ENCODE results near the gene PTPRN2. TPM values are rescaled to one million over a fixed set of nuclear protein-coding genes. Genes with fewer than 3 reads are reported as not detected.
A peak's percentile ranks its signal among the peaks of the same experiment; 100 is the strongest.

Gene PTPRN2
- total and polyA plus RNA-seq, 2 of the 8 experiments (the other 6 are each of a cell fraction or from before 2014, with no cell fraction given) = 2.6 to 4.5 TPM

DNA sequence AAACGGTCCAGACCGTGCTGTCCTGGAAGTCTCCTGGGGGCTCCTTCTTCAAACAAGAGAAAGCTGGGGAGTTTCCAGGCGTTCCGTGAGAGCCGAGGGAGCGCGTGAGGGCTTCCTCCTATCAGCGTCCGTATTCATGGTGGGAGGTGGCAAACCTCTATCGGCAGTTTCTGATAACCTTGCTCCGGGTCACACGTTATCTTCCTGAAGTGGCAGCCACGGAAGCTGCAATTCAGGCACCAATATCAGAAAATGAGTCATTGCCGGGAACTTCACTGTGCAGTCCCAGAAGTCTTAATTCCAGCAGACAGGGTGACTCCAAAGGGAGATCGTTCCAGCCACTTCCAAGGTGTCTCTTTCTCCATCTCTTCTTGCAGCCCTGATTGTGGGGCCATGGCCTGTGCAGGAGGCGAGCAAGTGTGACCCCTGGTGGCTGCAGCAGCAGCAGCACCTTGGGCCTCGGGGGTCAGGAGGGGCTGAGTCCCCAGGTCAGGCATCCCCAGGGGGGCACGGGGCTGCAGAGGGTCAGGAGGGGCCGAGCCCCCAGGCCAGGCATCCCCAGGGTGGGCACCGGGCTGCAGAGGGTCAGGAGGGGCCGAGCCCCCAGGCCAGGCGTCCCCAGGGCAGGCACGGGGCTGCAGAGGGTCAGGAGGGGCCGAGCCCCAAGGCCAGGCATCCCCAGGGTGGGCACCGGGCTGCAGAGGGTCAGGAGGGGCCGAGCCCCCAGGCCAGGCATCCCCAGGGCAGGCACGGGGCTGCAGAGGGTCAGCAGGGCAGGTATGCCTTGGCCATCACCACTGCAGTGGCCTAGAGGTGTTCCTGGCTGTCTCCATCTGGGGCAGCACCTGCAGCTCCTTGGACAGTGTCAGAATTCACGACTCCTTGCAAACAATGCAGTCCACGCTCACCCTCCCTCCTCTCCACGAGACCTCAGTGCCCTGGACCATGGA lies 712.1 kb downstream of the PTPRN2 start (continued):
- TF ChIP-seq, protein P1, sequence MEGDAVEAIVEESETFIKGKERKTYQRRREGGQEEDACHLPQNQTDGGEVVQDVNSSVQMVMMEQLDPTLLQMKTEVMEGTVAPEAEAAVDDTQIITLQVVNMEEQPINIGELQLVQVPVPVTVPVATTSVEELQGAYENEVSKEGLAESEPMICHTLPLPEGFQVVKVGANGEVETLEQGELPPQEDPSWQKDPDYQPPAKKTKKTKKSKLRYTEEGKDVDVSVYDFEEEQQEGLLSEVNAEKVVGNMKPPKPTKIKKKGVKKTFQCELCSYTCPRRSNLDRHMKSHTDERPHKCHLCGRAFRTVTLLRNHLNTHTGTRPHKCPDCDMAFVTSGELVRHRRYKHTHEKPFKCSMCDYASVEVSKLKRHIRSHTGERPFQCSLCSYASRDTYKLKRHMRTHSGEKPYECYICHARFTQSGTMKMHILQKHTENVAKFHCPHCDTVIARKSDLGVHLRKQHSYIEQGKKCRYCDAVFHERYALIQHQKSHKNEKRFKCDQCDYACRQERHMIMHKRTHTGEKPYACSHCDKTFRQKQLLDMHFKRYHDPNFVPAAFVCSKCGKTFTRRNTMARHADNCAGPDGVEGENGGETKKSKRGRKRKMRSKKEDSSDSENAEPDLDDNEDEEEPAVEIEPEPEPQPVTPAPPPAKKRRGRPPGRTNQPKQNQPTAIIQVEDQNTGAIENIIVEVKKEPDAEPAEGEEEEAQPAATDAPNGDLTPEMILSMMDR (IDR thresholded peaks at IDR 0.05; ENCODE audit: control extremely low read depth in 1 of 3, insufficient read depth in 1 of 3, low read depth in 1 of 3, low read length in 3 of 3) = peak; percentile 86 to 99 (median 94)

All from H1 (cell line).